ENCODE results near the gene ARL13B. TPM values are rescaled to one million over a fixed set of nuclear protein-coding genes. Genes with fewer than 3 reads are reported as not detected.

The ARL13B gene
- total RNA-seq, 4 donors from 2014 or later = 14.1 to 34.7 (median 24.6) TPM

GRCh38 chr3:94063496-94064119 lies 83.7 kb downstream of the ARL13B start:
- Histone ChIP-seq H3K27me3 (no peaks in the 10 kb centered on the region), H3K36me3 (peaks cover 0 to 37% (median 0%) of the 10 kb centered on the region in 3 donors), H3K27ac (peak overlapping the region in 3 of 4 donors; percentile 93 to 97 (median 94)), H3K4me3 (peak overlapping the region; percentile 53 to 78 (median 68)), H3K4me1 (peaks cover 0 to 29% (median 14%) of the 10 kb centered on the region in 4 donors), H3K9me3 (no peaks in the 10 kb centered on the region)
- WGBS, 2 donors = 48 to 51% methylated on average over 17 of the region's 17 CpGs
- DNase-seq (ENCODE audit: low spot score in 2 of 2) = no peak
- TF ChIP-seq, protein P1, sequence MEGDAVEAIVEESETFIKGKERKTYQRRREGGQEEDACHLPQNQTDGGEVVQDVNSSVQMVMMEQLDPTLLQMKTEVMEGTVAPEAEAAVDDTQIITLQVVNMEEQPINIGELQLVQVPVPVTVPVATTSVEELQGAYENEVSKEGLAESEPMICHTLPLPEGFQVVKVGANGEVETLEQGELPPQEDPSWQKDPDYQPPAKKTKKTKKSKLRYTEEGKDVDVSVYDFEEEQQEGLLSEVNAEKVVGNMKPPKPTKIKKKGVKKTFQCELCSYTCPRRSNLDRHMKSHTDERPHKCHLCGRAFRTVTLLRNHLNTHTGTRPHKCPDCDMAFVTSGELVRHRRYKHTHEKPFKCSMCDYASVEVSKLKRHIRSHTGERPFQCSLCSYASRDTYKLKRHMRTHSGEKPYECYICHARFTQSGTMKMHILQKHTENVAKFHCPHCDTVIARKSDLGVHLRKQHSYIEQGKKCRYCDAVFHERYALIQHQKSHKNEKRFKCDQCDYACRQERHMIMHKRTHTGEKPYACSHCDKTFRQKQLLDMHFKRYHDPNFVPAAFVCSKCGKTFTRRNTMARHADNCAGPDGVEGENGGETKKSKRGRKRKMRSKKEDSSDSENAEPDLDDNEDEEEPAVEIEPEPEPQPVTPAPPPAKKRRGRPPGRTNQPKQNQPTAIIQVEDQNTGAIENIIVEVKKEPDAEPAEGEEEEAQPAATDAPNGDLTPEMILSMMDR (IDR thresholded peaks at IDR 0.05) = no peak
- no peak for TF ChIP-seq EP300 (IDR thresholded peaks at IDR 0.05)
- no peak for TF ChIP-seq POLR2A (IDR thresholded peaks at IDR 0.05)

GRCh38 chr3:94064243-94064860 lies 84.4 kb downstream of the ARL13B start:
- Histone ChIP-seq H3K4me1 (peaks cover 0 to 36% (median 14%) of the 10 kb centered on the region in 4 donors), H3K27me3 (no peaks in the 10 kb centered on the region), H3K4me3 (peak overlapping the region in 1 of 4 donors; percentile 64), H3K9me3 (no peaks in the 10 kb centered on the region), H3K27ac (peak overlapping the region in 2 of 4 donors; percentile 94 to 97), H3K36me3 (peaks cover 0 to 30% (median 0%) of the 10 kb centered on the region in 3 donors)
- 65 to 66% methylated on average over 6 of the region's 6 CpGs for WGBS, 2 donors
- DNase-seq (ENCODE audit: low spot score in 2 of 2) = no peak
- TF ChIP-seq, protein P1 (IDR thresholded peaks at IDR 0.05) = no peak
- TF ChIP-seq POLR2A (IDR thresholded peaks at IDR 0.05) (no peak), EP300 (IDR thresholded peaks at IDR 0.05) (no peak)

DNA sequence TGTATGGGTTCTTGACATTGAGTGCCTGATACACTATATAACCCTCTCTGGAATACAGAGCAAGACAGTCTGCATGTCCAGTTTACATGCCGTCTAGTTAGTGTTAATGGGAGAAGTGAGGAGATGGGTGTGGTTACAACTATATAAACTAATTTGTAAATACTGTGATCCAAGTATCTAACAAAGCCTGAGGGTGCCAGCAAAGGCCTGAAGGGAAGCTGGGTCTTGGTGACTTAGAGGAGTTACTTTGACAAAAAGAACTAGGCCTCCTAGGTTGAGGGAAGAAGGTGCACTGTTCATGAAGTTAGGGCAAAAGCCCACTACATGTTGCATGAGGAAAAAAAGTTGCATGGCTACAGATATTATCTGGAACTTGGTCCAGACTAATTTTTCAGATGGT lies 85.2 kb downstream of the ARL13B start:
- Histone ChIP-seq H3K4me3 (no peak overlapping the region), H3K27me3 (no peaks in the 10 kb centered on the region), H3K27ac (no peak overlapping the region), H3K4me1 (peaks cover 0 to 37% (median 14%) of the 10 kb centered on the region in 4 donors), H3K9me3 (no peaks in the 10 kb centered on the region), H3K36me3 (peaks cover 0 to 23% (median 0%) of the 10 kb centered on the region in 3 donors)
- TF ChIP-seq, protein P1 (IDR thresholded peaks at IDR 0.05) = no peak
- TF ChIP-seq EP300 (IDR thresholded peaks at IDR 0.05) (no peak), POLR2A (IDR thresholded peaks at IDR 0.05) (no peak)
- DNase-seq (ENCODE audit: low spot score in 2 of 2) = no peak
- whole genome bisulfite sequencing, 2 donors = 55 to 56% methylated on average over 1 of the region's 1 CpG

GRCh38 chr3:94065819-94066480 lies 86.0 kb downstream of the ARL13B start:
- Histone ChIP-seq H3K4me1 (peaks cover 0 to 37% (median 14%) of the 10 kb centered on the region in 4 donors), H3K27me3 (no peaks in the 10 kb centered on the region), H3K9me3 (no peaks in the 10 kb centered on the region), H3K27ac (peak overlapping the region in 1 of 4 donors; percentile 10), H3K4me3 (no peak overlapping the region), H3K36me3 (peaks cover 0 to 20% (median 0%) of the 10 kb centered on the region in 3 donors)
- TF ChIP-seq POLR2A (IDR thresholded peaks at IDR 0.05) = no peak
- TF ChIP-seq EP300 (IDR thresholded peaks at IDR 0.05) = no peak
- TF ChIP-seq, protein P1 (IDR thresholded peaks at IDR 0.05) = no peak
- DNase-seq (ENCODE audit: low spot score in 2 of 2) = no peak
- 77 to 85% methylated on average over 1 of the region's 1 CpG for WGBS, 2 donors
